ENCODE results near the gene TMC3.
A peak's percentile ranks its signal among the peaks of the same experiment; 100 is the strongest.
"Not testable (repeated sequence)": the region's sequence is repeated elsewhere in the genome, so short reads cannot be mapped to it uniquely, and the experiment has no call there.

Gene TMC3

DNA sequence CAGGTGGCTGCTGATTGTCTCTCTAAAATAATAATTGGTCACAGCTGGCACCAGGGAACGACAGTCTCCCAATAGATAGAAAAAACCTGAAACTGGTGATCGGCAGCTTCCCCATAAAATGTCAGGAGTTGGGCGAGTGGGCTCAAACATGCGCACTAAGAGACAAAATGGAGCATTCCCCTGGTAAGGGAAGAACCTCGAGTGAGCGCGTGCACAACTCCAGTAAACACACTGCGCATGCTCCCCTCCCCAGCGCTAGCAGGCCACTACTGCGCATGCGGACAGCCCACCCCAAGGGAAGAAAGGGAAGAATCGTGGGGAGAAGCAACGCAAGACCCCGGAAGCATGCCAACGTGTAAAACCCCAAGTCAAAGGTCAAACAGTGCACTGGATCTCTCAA lies 42.4 kb downstream of the TMC3 start:
- Histone ChIP-seq H3K36me3 (ENCODE audit: control insufficient read depth, insufficient read depth, low read length, severe bottlenecking) (no peaks in the 10 kb centered on the region), H3K9ac (ENCODE audit: low read length) (no peak overlapping the region), H3K4me3 (ENCODE audit: low read length) (no peak overlapping the region), H3K9me3 (ENCODE audit: control insufficient read depth, low read length) (no peaks in the 10 kb centered on the region), H3K4me1 (ENCODE audit: control insufficient read depth, insufficient read depth, low read length) (peaks cover 16% of the 10 kb centered on the region), H3K27me3 (replicated peaks; ENCODE audit: control insufficient read depth, insufficient read depth, low read length) (no peaks in the 10 kb centered on the region)
- DNase-seq (ENCODE audit: low read depth), result no peak

DNA sequence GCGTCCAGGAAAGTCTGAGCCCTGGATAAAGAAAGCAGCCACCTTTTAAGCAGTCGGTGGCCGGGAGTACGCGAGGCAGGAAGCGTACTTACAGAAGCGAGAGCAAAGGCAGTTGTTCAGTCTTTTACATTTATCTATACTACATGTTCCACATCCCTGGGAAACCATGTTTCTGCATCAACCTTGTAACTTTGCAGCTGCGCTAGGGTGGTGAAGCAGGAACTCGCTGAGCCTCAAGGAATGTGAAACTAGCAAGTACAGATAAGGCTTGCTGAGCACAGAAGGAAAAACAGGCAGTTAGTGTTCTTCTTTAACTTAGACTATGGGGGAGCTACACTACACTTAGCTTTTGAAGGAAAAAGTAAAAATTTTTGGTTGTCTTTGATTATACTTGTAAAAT lies 42.9 kb downstream of the TMC3 start:
- H3K4me1 ChIP-seq (ENCODE audit: control insufficient read depth, insufficient read depth, low read length), result peaks cover 17% of the 10 kb centered on the region
- H3K9ac ChIP-seq (ENCODE audit: low read length); H3K36me3 ChIP-seq (ENCODE audit: control insufficient read depth, insufficient read depth, low read length, severe bottlenecking); H3K9me3 ChIP-seq (ENCODE audit: control insufficient read depth, low read length); DNase-seq (ENCODE audit: low read depth); H3K4me3 ChIP-seq (ENCODE audit: low read length); H3K27me3 ChIP-seq (replicated peaks; ENCODE audit: control insufficient read depth, insufficient read depth, low read length): not testable (repeated sequence)

DNA sequence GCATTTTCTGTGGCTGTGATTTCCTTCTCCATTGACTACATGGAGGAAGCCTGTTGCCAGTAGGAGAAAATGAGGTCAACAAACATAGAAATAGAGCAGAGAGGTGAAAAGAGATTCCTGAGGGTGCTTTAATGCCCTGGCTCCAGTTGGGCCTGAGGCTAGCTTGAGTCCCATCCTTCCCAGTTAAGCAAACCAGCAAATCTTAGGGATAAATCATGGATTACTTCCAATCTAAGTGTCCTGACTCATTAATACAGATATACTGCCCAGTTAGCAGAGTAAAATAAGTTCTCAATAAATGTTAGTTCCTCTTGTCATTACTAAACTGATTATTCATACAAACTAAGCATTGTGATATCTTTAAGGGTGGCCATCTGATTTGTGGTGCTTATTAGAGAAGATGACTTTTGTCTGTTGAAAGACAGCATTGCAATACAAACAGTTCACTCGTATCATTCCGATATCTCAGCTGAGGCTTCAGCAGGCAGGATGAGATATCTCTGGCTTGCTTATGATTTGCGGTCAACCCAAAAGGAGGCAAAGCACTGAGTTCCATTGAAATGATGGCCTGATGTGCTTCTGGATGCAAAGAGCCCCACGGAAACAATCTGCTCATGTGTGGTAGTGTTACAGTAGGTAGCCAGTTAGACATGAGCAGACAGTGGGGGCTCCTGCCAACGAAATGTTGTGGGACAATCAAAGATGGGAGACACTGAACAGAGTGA lies 43.5 kb downstream of the TMC3 start:
- no peak overlapping the region for H3K4me3 ChIP-seq (ENCODE audit: low read length)
- peaks cover 17% of the 10 kb centered on the region for H3K4me1 ChIP-seq (ENCODE audit: control insufficient read depth, insufficient read depth, low read length)
- no peak overlapping the region for H3K9ac ChIP-seq (ENCODE audit: low read length)
- no peaks in the 10 kb centered on the region for H3K27me3 ChIP-seq (replicated peaks; ENCODE audit: control insufficient read depth, insufficient read depth, low read length)
- H3K9me3 ChIP-seq (ENCODE audit: control insufficient read depth, low read length), result no peaks in the 10 kb centered on the region
- H3K36me3 ChIP-seq (ENCODE audit: control insufficient read depth, insufficient read depth, low read length, severe bottlenecking), result no peaks in the 10 kb centered on the region
- no peak for DNase-seq (ENCODE audit: low read depth)

DNA sequence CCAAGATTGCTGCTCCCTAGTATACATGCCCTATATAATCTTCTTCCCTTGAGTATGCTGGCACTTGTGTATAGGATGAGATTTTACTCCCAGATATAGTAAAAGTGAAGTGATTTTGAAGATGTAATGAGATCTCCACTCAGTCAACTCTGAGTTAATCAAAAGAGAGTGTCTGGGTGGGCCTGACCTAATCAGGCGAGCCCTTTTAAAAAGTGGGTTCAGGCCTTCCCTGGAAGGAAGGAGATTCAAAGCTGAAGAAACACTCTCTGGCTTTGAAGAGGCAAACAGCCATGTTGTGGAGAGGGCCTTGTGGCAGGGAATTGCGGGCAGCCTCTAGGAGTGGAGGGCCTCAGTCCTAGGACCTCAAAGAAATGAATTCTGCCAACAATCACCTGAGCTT lies 44.6 kb downstream of the TMC3 start:
- H3K4me3 ChIP-seq (ENCODE audit: low read length), result no peak overlapping the region
- H3K27me3 ChIP-seq (replicated peaks; ENCODE audit: control insufficient read depth, insufficient read depth, low read length), result no peaks in the 10 kb centered on the region
- no peaks in the 10 kb centered on the region for H3K36me3 ChIP-seq (ENCODE audit: control insufficient read depth, insufficient read depth, low read length, severe bottlenecking)
- no peak for DNase-seq (ENCODE audit: low read depth)
- H3K9me3 ChIP-seq (ENCODE audit: control insufficient read depth, low read length), result no peaks in the 10 kb centered on the region
- H3K9ac ChIP-seq (ENCODE audit: low read length), result no peak overlapping the region
- peaks cover 19% of the 10 kb centered on the region for H3K4me1 ChIP-seq (ENCODE audit: control insufficient read depth, insufficient read depth, low read length)

DNA sequence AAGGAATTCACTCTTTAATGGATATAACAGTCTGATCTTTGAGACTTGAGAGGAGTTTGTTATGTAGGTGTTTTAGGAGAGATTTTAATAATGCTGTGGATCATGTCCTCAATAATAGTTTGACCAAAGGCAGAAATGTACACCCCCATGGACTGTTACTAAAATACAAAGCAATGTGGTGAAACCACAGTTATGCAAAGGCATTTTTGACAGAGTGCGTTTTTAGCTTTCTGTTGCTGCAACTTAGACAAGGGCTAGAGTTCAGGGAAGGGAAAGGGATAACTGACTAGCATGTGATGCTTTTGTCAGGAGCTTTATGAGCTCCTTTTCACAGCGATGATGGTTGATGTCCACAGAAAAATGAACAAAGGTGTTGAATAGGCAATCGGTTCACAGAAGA lies 46.5 kb downstream of the TMC3 start:
- H3K4me3 ChIP-seq (ENCODE audit: low read length), result no peak overlapping the region
- H3K9ac ChIP-seq (ENCODE audit: low read length), result peak overlapping the region; percentile 22
- H3K4me1 ChIP-seq (ENCODE audit: control insufficient read depth, insufficient read depth, low read length), result peaks cover 34% of the 10 kb centered on the region
- H3K36me3 ChIP-seq (ENCODE audit: control insufficient read depth, insufficient read depth, low read length, severe bottlenecking), result no peaks in the 10 kb centered on the region
- H3K9me3 ChIP-seq (ENCODE audit: control insufficient read depth, low read length), result no peaks in the 10 kb centered on the region
- H3K27me3 ChIP-seq (replicated peaks; ENCODE audit: control insufficient read depth, insufficient read depth, low read length), result no peaks in the 10 kb centered on the region
- peak; percentile 91 for DNase-seq (ENCODE audit: low read depth)

DNA sequence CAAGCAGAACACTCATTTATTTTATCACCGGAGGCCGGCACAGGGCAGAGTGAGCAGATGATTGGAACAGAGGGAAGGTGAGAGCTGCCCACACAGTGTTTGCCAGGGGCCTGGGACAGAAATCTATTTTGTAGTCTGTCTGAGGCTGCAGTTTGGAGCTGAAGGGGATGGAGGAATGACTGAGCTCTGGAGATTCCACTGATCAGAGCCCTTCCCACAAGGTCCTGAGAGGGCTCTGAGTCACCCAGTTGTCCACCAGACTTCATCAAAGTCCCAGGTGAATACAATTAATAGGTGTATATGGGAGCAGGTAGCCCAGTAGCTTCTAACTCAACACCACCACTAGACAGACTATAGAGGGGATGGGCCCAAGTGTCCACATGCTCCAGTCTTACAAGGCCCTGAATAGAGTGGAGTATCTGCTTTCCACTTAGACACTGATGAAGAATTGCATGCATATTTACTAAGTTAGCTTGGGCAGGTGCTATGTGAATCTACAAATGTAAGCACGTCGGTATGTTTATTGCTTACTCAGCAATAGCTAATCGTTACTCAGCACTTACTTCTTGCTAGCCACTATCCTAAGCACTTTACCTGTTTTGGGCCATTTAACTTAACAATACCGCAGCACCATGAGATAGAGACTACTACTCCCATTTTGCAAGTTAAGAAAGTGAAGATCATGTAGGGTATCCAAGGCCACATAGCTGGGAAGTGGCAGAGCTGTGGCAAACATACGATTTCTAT lies 47.4 kb downstream of the TMC3 start:
- no peak for DNase-seq (ENCODE audit: low read depth)
- no peak overlapping the region for H3K9ac ChIP-seq (ENCODE audit: low read length)
- H3K4me3 ChIP-seq (ENCODE audit: low read length), result no peak overlapping the region
- no peaks in the 10 kb centered on the region for H3K27me3 ChIP-seq (replicated peaks; ENCODE audit: control insufficient read depth, insufficient read depth, low read length)
- no peaks in the 10 kb centered on the region for H3K36me3 ChIP-seq (ENCODE audit: control insufficient read depth, insufficient read depth, low read length, severe bottlenecking)
- no peaks in the 10 kb centered on the region for H3K9me3 ChIP-seq (ENCODE audit: control insufficient read depth, low read length)
- peaks cover 38% of the 10 kb centered on the region for H3K4me1 ChIP-seq (ENCODE audit: control insufficient read depth, insufficient read depth, low read length)

DNA sequence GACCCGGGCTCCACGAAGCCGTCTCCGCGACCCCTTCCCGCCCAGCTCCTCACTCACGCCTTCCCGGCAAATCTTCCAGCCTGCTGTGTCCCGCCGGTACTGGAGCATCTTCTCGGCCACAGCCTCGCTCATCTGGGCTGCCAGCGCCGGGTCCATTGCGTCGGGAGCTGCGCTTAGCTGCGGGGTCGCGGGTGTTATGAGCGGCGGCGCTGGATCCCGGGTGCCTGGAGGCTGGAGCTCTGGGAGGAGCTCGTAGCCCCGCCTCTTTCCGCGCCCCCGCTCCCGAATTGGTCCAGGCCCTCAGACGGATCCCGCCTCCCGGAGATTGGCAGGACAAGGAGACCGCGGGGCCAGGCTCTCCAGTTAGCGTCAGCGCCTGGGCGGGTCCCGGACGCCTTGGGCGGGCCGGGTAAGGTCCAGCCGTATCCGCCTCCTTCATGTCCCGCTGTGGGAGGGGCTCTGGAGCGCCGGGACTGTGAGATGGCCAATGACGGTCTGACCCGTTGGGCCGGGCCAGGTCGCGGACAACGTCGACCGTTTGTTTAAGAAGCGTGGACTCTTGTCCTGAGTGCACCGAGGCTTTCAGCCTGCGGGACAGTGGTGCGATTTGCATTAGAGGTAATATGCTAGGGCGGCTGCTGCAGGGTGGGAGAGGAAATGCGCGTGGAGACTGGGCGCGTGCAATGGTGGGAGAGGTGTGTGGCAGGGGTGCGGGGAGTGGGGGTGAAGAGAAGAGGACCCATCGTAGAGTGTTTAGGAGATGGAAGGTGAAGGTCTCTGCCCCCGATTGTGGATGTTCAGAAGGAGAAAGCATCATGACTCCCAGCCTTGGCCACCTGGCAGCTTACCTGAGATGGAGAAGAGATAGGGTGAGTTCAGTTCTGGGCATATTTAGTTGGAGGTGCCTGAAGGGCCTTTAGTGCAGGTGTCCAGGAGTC lies 49.8 kb downstream of the TMC3 start, which contains the start of gene STARD5:
TSS of gene STARD5 (minus strand) at position 198 of the 938 bp plus-strand sequence. CDS start at position 156, 42 bp downstream.
- no peaks in the 10 kb centered on the region for H3K27me3 ChIP-seq (replicated peaks; ENCODE audit: control insufficient read depth, insufficient read depth, low read length)
- peak; percentile 100 for DNase-seq (ENCODE audit: low read depth)
- peaks cover 38% of the 10 kb centered on the region for H3K4me1 ChIP-seq (ENCODE audit: control insufficient read depth, insufficient read depth, low read length)
- peak within 1 kb of the TSS; percentile 88 for H3K9ac ChIP-seq (ENCODE audit: low read length)
- H3K9me3 ChIP-seq (ENCODE audit: control insufficient read depth, low read length), result no peaks in the 10 kb centered on the region
- H3K4me3 ChIP-seq (ENCODE audit: low read length), result peak within 1 kb of the TSS; percentile 93
- peaks cover 5% of the 10 kb centered on the region for H3K36me3 ChIP-seq (ENCODE audit: control insufficient read depth, insufficient read depth, low read length, severe bottlenecking)

DNA sequence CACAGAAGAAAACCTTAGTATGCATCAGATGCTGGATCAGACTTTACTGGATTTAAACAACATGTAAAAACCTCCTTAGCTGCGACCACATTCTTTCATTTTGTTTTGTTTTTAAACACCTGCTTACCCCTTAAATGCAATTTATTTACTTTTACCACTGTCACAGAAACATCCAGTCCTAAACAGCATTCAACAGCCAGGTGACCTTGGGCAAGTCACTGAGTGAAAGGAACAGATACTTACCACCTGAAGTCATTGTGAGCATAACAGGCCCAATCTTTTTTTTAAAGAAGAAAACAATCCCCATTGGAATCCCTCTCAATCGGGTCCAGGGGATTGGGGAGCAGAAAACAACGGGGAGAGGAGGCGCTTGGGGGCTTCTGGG lies 50.5 kb downstream of the TMC3 start:
- Histone ChIP-seq H3K4me1 (ENCODE audit: control insufficient read depth, insufficient read depth, low read length) (peaks cover 38% of the 10 kb centered on the region), H3K9ac (ENCODE audit: low read length) (peak overlapping the region; percentile 88), H3K36me3 (ENCODE audit: control insufficient read depth, insufficient read depth, low read length, severe bottlenecking) (peaks cover 12% of the 10 kb centered on the region), H3K27me3 (replicated peaks; ENCODE audit: control insufficient read depth, insufficient read depth, low read length) (no peaks in the 10 kb centered on the region), H3K9me3 (ENCODE audit: control insufficient read depth, low read length) (no peaks in the 10 kb centered on the region), H3K4me3 (ENCODE audit: low read length) (peak overlapping the region; percentile 93)
- no peak for DNase-seq (ENCODE audit: low read depth)

DNA sequence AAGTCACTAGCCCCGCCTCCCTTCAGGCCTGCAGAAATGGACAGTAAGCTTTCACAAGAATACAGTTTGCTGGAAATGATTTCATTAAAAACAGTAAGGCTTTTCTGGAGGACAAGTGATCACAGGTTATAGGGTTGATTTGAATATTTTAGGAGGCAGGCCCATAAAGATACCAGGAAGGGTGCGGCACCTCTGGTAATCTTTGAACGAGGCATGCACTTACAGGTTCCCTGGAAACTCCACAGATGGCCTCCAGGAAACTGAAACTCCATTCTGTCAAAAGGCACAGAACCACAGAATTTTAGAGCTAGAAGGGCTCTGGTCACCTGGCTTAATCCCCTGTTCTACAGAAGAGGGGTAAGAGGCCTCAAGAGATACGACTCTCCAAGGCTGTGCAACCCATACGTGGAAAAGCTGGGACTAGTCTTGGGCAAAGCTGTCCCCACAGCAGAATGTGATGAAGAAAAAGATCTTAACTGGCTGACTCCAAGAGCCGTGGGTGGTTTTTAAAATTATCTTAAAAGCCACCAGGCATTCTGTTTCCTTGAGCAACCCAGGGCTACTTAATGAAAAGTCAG lies 51.2 kb downstream of the TMC3 start:
- H3K9ac ChIP-seq (ENCODE audit: low read length), result peak overlapping the region; percentile 28
- H3K4me1 ChIP-seq (ENCODE audit: control insufficient read depth, insufficient read depth, low read length), result peaks cover 33% of the 10 kb centered on the region
- H3K9me3 ChIP-seq (ENCODE audit: control insufficient read depth, low read length), result no peaks in the 10 kb centered on the region
- peak overlapping the region; percentile 93 for H3K4me3 ChIP-seq (ENCODE audit: low read length)
- no peaks in the 10 kb centered on the region for H3K27me3 ChIP-seq (replicated peaks; ENCODE audit: control insufficient read depth, insufficient read depth, low read length)
- H3K36me3 ChIP-seq (ENCODE audit: control insufficient read depth, insufficient read depth, low read length, severe bottlenecking), result peaks cover 20% of the 10 kb centered on the region
- DNase-seq (ENCODE audit: low read depth), result no peak

DNA sequence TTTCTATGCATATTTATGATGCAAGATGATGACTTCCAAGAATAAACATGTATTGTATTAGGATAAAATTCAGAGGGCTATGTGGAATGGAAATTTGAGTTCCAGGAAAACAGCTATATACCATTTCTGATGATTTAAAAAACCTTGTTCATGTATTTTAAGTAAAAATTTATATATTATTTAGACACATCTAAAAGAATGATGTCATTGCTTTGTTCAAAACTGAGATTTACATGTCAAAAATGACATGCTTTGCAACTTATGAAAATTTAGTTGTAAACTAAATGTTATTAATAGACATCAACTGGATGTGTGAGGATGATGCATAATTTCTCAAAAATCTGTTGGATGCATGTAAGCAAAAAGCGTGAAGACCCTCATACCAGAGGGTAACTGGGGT lies 52.3 kb downstream of the TMC3 start:
- no peak overlapping the region for H3K4me3 ChIP-seq (ENCODE audit: low read length)
- no peak for DNase-seq (ENCODE audit: low read depth)
- H3K36me3 ChIP-seq (ENCODE audit: control insufficient read depth, insufficient read depth, low read length, severe bottlenecking), result peaks cover 25% of the 10 kb centered on the region
- peaks cover 23% of the 10 kb centered on the region for H3K4me1 ChIP-seq (ENCODE audit: control insufficient read depth, insufficient read depth, low read length)
- H3K9me3 ChIP-seq (ENCODE audit: control insufficient read depth, low read length), result no peaks in the 10 kb centered on the region
- H3K9ac ChIP-seq (ENCODE audit: low read length), result no peak overlapping the region
- H3K27me3 ChIP-seq (replicated peaks; ENCODE audit: control insufficient read depth, insufficient read depth, low read length), result no peaks in the 10 kb centered on the region

DNA sequence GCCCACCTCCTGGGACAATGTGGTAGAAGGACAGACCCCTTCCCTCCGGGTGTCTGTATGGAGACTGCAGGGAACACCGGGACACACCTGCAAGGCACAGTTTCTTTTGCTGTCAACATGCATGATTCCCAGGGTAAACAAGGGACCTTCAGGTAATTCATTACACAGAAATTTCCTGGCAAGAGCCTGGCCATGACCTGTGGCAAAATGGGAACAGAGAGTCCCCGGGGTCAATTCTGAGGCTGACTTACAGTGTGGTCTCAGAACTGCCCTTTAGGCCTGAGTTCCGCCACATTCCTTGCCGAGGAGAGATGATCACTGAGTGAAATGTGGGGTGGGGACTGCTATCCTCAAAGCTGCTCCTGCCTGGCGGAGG lies 56.4 kb downstream of the TMC3 start:
- no peak overlapping the region for H3K4me3 ChIP-seq (ENCODE audit: low read length)
- no peak overlapping the region for H3K9ac ChIP-seq (ENCODE audit: low read length)
- peaks cover 25% of the 10 kb centered on the region for H3K36me3 ChIP-seq (ENCODE audit: control insufficient read depth, insufficient read depth, low read length, severe bottlenecking)
- H3K27me3 ChIP-seq (replicated peaks; ENCODE audit: control insufficient read depth, insufficient read depth, low read length), result no peaks in the 10 kb centered on the region
- no peak for DNase-seq (ENCODE audit: low read depth)
- H3K9me3 ChIP-seq (ENCODE audit: control insufficient read depth, low read length), result no peaks in the 10 kb centered on the region
- H3K4me1 ChIP-seq (ENCODE audit: control insufficient read depth, insufficient read depth, low read length), result peaks cover 16% of the 10 kb centered on the region
